Measurements from ENCODE around the gene MOSPD3.
"Not testable (repeated sequence)": the region's sequence is repeated elsewhere in the genome, so short reads cannot be mapped to it uniquely, and the experiment has no call there.

Gene MOSPD3

GRCh38 chr7:100626530-100627237 lies 14.3 kb downstream of the MOSPD3 start:
- peak; percentile 89 to 93 for DNase-seq

GRCh38 chr7:100627238-100627549 lies 14.9 kb downstream of the MOSPD3 start:
- DNase-seq, result no peak

- peak; percentile 57 to 61 for DNase-seq
Measured at GRCh38 chr7:100629117-100629716, 16.9 kb downstream of the MOSPD3 start.

GRCh38 chr7:100630066-100630465 lies 17.7 kb downstream of the MOSPD3 start:
- no peak for DNase-seq

- peak; percentile 79 to 83 for DNase-seq
Measured at GRCh38 chr7:100632951-100633717, 20.8 kb downstream of the MOSPD3 start.

GRCh38 chr7:100639995-100640516 lies 27.7 kb downstream of the MOSPD3 start:
- no peak for DNase-seq

GRCh38 chr7:100640517-100641440 lies 28.4 kb downstream of the MOSPD3 start:
- no peak for DNase-seq

- DNase-seq, result no peak
Measured at GRCh38 chr7:100641463-100641859, 29.1 kb downstream of the MOSPD3 start, which contains the start of gene TFR2. TFR2 (minus strand) TSS chr7:100641552; CDS start chr7:100641509, 43 bp downstream.

- no peak for DNase-seq
Measured at GRCh38 chr7:100641860-100642533, 29.7 kb downstream of the MOSPD3 start.

- peak; percentile 46 to 64 for DNase-seq
Measured at GRCh38 chr7:100642534-100642907, 30.2 kb downstream of the MOSPD3 start.

GRCh38 chr7:100649826-100650565 lies 37.7 kb downstream of the MOSPD3 start:
- DNase-seq, result no peak

- DNase-seq, result no peak
Measured at GRCh38 chr7:100654908-100655831, 42.8 kb downstream of the MOSPD3 start.

- peak; percentile 75 to 83 for DNase-seq
Measured at GRCh38 chr7:100655908-100656674, 43.8 kb downstream of the MOSPD3 start, which contains the start of gene ACTL6B. ACTL6B (minus strand) TSS chr7:100656448; CDS start chr7:100656354, 94 bp downstream.

- not testable (repeated sequence) for DNase-seq
Measured at GRCh38 chr7:100662194-100662776, 49.9 kb downstream of the MOSPD3 start.

All from activated T-cell treated with anti-CD3 and anti-CD28 coated beads, Interleukin-2, amount 50 U/mL, for 48 hours (primary cell).